ENCODE data around the gene RAB7A.

Gene RAB7A

DNA sequence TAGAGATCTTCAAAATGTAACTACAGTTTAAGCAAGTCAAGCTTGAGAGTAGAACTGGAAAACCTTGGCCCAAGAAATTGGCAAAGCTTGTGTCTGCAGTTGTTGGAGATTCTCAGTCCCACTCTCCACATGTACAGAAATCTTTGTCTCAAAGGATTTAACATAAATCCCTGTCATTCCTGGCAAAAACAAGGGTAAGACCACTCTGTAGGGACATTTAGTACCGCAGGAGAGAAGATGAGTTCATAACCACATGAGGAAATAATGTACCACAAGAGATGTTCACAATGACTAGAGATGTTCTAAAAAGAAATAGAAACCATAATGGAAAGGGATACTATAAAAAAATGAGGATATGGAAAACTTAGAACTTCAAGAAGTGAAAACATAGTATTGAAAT is 73.7 kb downstream of the RAB7A start:
- no peak overlapping the region for H3K27ac ChIP-seq (ENCODE audit: low read length)
- no peaks in the 10 kb centered on the region for H3K9me3 ChIP-seq (ENCODE audit: insufficient read depth, low read depth, low read length)
- H3K27me3 ChIP-seq (ENCODE audit: insufficient read depth, low read length), result no peaks in the 10 kb centered on the region
- H3K36me3 ChIP-seq (ENCODE audit: insufficient read depth, low read depth, low read length), result peaks cover 68% of the 10 kb centered on the region
- H3K4me3 ChIP-seq (ENCODE audit: low read length), result no peak overlapping the region
- peaks cover 9% of the 10 kb centered on the region; the same call in 1 of the 2 replicates for H3K4me1 ChIP-seq (ENCODE audit: insufficient read depth, low read length)
- no peak overlapping the region for H3K9ac ChIP-seq (ENCODE audit: low read depth, low read length)

DNA sequence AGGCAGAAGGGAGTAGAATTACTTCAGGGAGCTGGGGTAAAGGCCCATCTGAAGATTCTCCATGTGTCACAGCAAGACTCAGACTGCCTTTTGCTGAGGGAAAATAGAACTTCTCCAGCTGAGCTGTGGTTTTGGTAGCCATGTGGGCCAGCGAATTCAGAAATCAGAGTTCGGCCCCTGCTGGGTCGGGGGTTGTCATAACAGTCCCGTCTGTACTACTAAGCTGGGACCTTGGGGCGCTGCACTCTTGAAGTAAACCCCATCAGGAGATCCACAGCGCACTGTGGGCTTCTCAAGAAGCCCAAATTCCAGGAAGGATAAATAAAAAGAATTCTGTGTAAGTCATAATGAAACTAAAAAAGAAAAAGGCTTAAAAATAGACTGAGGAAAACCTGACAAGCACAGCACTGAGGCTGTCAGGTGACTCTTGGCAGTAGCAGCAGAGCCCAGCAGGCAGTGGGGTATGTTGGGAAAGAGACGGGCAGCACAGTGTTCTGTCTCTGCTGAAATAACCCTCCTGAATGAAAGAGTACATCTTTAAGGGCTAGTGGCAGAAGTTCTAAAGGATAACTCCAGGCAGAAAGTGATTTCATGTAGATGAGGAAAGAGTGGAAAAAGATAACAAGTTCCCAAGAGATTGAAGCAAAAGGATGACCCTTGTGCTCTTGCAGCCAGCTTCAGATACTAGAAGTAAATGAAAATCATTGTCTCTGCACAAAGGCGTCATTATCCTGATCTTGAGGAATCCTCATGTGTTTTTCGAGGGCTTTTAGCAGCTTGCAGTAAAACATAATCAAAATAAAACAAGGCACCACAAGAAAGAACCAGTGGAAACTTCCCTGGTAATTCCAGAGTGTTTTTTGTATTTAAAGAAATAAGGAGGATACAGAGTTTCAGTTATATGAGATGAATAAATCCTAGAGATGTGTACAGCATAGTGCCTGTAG is 74.5 kb downstream of the RAB7A start:
- Histone ChIP-seq H3K4me1 (ENCODE audit: insufficient read depth, low read length) (peaks cover 9% of the 10 kb centered on the region; the same call in 1 of the 2 replicates), H3K27ac (ENCODE audit: low read length) (no peak overlapping the region), H3K36me3 (ENCODE audit: insufficient read depth, low read depth, low read length) (peaks cover 76% of the 10 kb centered on the region), H3K4me3 (ENCODE audit: low read length) (no peak overlapping the region), H3K9me3 (ENCODE audit: insufficient read depth, low read depth, low read length) (no peaks in the 10 kb centered on the region), H3K9ac (ENCODE audit: low read depth, low read length) (no peak overlapping the region), H3K27me3 (ENCODE audit: insufficient read depth, low read length) (no peaks in the 10 kb centered on the region)

- peaks cover 80% of the 10 kb centered on the region for H3K36me3 ChIP-seq (ENCODE audit: insufficient read depth, low read depth, low read length)
- no peak overlapping the region for H3K9ac ChIP-seq (ENCODE audit: low read depth, low read length)
- no peaks in the 10 kb centered on the region for H3K9me3 ChIP-seq (ENCODE audit: insufficient read depth, low read depth, low read length)
- H3K27me3 ChIP-seq (ENCODE audit: insufficient read depth, low read length), result no peaks in the 10 kb centered on the region
- H3K4me3 ChIP-seq (ENCODE audit: low read length), result no peak overlapping the region
- H3K4me1 ChIP-seq (ENCODE audit: insufficient read depth, low read length), result peaks cover 9% of the 10 kb centered on the region; the same call in 1 of the 2 replicates
- no peak overlapping the region for H3K27ac ChIP-seq (ENCODE audit: low read length)
Observed at GRCh38 chr3:128801779-128802380, 75.9 kb downstream of the RAB7A start.

- H3K4me3 ChIP-seq (ENCODE audit: low read length), result no peak overlapping the region
- H3K9me3 ChIP-seq (ENCODE audit: insufficient read depth, low read depth, low read length), result no peaks in the 10 kb centered on the region
- H3K9ac ChIP-seq (ENCODE audit: low read depth, low read length), result no peak overlapping the region
- peaks cover 9% of the 10 kb centered on the region; the same call in 1 of the 2 replicates for H3K4me1 ChIP-seq (ENCODE audit: insufficient read depth, low read length)
- H3K27ac ChIP-seq (ENCODE audit: low read length), result no peak overlapping the region
- H3K27me3 ChIP-seq (ENCODE audit: insufficient read depth, low read length), result no peaks in the 10 kb centered on the region
- peaks cover 76% of the 10 kb centered on the region for H3K36me3 ChIP-seq (ENCODE audit: insufficient read depth, low read depth, low read length)
Observed at GRCh38 chr3:128803307-128803706, 77.3 kb downstream of the RAB7A start.

- no peak overlapping the region for H3K4me3 ChIP-seq (ENCODE audit: low read length)
- H3K36me3 ChIP-seq (ENCODE audit: insufficient read depth, low read depth, low read length), result peaks cover 76% of the 10 kb centered on the region
- H3K9me3 ChIP-seq (ENCODE audit: insufficient read depth, low read depth, low read length), result no peaks in the 10 kb centered on the region
- peaks cover 9% of the 10 kb centered on the region; the same call in 1 of the 2 replicates for H3K4me1 ChIP-seq (ENCODE audit: insufficient read depth, low read length)
- no peak overlapping the region for H3K27ac ChIP-seq (ENCODE audit: low read length)
- no peak overlapping the region for H3K9ac ChIP-seq (ENCODE audit: low read depth, low read length)
- H3K27me3 ChIP-seq (ENCODE audit: insufficient read depth, low read length), result no peaks in the 10 kb centered on the region
Observed at GRCh38 chr3:128804017-128804810, 78.2 kb downstream of the RAB7A start.

DNA sequence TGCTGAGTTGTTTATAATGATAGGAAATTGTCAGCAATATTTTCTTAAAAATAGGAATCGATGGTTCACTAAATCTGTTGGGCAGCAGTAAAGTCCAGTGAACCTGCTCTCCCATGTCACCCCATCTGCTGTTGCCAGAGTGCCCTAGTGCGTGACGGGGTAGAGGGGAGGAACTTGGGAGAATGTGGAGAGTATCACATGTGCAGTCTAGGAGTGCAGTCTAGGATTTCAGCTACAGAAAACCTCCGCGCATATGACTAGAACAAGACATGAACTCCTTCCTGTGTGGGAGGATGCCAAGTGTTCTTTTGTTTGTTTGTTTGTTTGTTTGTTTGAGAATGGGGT is 78.8 kb downstream of the RAB7A start:
- Histone ChIP-seq H3K27ac (ENCODE audit: low read length) (no peak overlapping the region), H3K9ac (ENCODE audit: low read depth, low read length) (no peak overlapping the region), H3K4me3 (ENCODE audit: low read length) (no peak overlapping the region), H3K4me1 (ENCODE audit: insufficient read depth, low read length) (peaks cover 9% of the 10 kb centered on the region; the same call in 1 of the 2 replicates), H3K36me3 (ENCODE audit: insufficient read depth, low read depth, low read length) (peaks cover 76% of the 10 kb centered on the region), H3K27me3 (ENCODE audit: insufficient read depth, low read length) (no peaks in the 10 kb centered on the region), H3K9me3 (ENCODE audit: insufficient read depth, low read depth, low read length) (no peaks in the 10 kb centered on the region)

GRCh38 chr3:128805772-128806171 is 79.8 kb downstream of the RAB7A start:
- H3K9me3 ChIP-seq (ENCODE audit: insufficient read depth, low read depth, low read length), result no peaks in the 10 kb centered on the region

DNA sequence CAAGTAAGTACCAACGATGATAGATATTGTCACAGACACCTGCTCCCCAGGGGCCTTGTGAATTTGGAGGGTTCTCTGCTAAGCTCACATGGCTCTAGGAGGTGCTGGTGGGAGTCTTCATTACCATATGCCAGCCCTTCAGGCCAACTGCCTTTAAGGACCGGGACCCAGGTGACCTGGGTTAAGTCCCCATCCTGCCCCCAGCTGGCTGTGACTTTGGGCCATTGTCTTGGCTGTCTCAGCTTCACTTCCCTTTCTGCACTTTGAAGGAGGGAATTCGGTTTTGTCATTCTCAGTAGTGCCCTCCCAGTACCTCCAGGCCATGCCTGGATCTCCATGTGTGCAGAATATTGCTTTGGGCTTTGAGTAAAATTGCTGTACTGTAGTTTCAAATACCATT is 80.6 kb downstream of the RAB7A start:
- peaks cover 74% of the 10 kb centered on the region for H3K36me3 ChIP-seq (ENCODE audit: insufficient read depth, low read depth, low read length)
- H3K9ac ChIP-seq (ENCODE audit: low read depth, low read length), result no peak overlapping the region
- H3K9me3 ChIP-seq (ENCODE audit: insufficient read depth, low read depth, low read length), result no peaks in the 10 kb centered on the region
- peaks cover 9% of the 10 kb centered on the region; the same call in 1 of the 2 replicates for H3K4me1 ChIP-seq (ENCODE audit: insufficient read depth, low read length)
- no peak overlapping the region for H3K4me3 ChIP-seq (ENCODE audit: low read length)
- no peaks in the 10 kb centered on the region for H3K27me3 ChIP-seq (ENCODE audit: insufficient read depth, low read length)
- H3K27ac ChIP-seq (ENCODE audit: low read length), result no peak overlapping the region

More at GRCh38 chr3:128805772-128806171, 79.8 kb downstream of the RAB7A start:
- Histone ChIP-seq H3K4me3 (ENCODE audit: low read length) (no peak overlapping the region), H3K4me1 (ENCODE audit: insufficient read depth, low read length) (peaks cover 9% of the 10 kb centered on the region; the same call in 1 of the 2 replicates), H3K27me3 (ENCODE audit: insufficient read depth, low read length) (no peaks in the 10 kb centered on the region), H3K9ac (ENCODE audit: low read depth, low read length) (no peak overlapping the region), H3K36me3 (ENCODE audit: insufficient read depth, low read depth, low read length) (peaks cover 74% of the 10 kb centered on the region), H3K27ac (ENCODE audit: low read length) (no peak overlapping the region)

GRCh38 chr3:128807186-128807830 is 81.3 kb downstream of the RAB7A start:
- H3K36me3 ChIP-seq (ENCODE audit: insufficient read depth, low read depth, low read length), result peaks cover 77% of the 10 kb centered on the region
- H3K4me1 ChIP-seq (ENCODE audit: insufficient read depth, low read length), result peaks cover 9% of the 10 kb centered on the region; the same call in 1 of the 2 replicates
- H3K9me3 ChIP-seq (ENCODE audit: insufficient read depth, low read depth, low read length), result no peaks in the 10 kb centered on the region
- no peak overlapping the region for H3K27ac ChIP-seq (ENCODE audit: low read length)
- no peak overlapping the region for H3K9ac ChIP-seq (ENCODE audit: low read depth, low read length)
- no peak overlapping the region for H3K4me3 ChIP-seq (ENCODE audit: low read length)
- no peaks in the 10 kb centered on the region for H3K27me3 ChIP-seq (ENCODE audit: insufficient read depth, low read length)

GRCh38 chr3:128808672-128809071 is 82.7 kb downstream of the RAB7A start:
- Histone ChIP-seq H3K4me3 (ENCODE audit: low read length) (no peak overlapping the region), H3K27me3 (ENCODE audit: insufficient read depth, low read length) (no peaks in the 10 kb centered on the region), H3K36me3 (ENCODE audit: insufficient read depth, low read depth, low read length) (peaks cover 90% of the 10 kb centered on the region), H3K27ac (ENCODE audit: low read length) (no peak overlapping the region), H3K9ac (ENCODE audit: low read depth, low read length) (no peak overlapping the region), H3K4me1 (ENCODE audit: insufficient read depth, low read length) (peaks cover 6% of the 10 kb centered on the region; the same call in 1 of the 2 replicates), H3K9me3 (ENCODE audit: insufficient read depth, low read depth, low read length) (no peaks in the 10 kb centered on the region)

DNA sequence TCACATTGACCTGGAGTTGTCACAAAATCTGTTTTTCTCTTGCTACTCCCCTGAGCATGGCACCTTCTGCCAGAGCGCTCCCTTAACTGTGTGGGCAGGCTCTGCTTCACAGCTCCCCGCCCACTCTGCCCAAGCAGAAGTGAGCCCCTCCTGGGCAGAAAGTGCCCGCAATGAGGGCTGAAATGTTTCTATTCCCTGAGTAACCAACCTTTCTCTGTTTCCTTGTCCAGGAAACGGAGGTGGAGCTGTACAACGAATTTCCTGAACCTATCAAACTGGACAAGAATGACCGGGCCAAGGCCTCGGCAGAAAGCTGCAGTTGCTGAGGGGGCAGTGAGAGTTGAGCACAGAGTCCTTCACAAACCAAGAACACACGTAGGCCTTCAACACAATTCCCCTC is 87.1 kb downstream of the RAB7A start:
- no peak overlapping the region for H3K27ac ChIP-seq (ENCODE audit: low read length)
- H3K36me3 ChIP-seq (ENCODE audit: insufficient read depth, low read depth, low read length), result peaks cover 91% of the 10 kb centered on the region
- no peak overlapping the region for H3K9ac ChIP-seq (ENCODE audit: low read depth, low read length)
- no peaks in the 10 kb centered on the region for H3K4me1 ChIP-seq (ENCODE audit: insufficient read depth, low read length)
- H3K4me3 ChIP-seq (ENCODE audit: low read length), result no peak overlapping the region
- no peaks in the 10 kb centered on the region for H3K9me3 ChIP-seq (ENCODE audit: insufficient read depth, low read depth, low read length)
- H3K27me3 ChIP-seq (ENCODE audit: insufficient read depth, low read length), result no peaks in the 10 kb centered on the region

Measured in iPS-20b (cell line).